HL-60 (cell line): ENCODE measurements around the gene MRTFA.

ENCODE experiments used
- DNase-seq, 2 experiments: peaks; one replicate each; pipeline ENCODE4 v3.0.0-alpha.2; 2010 to 2020; ENCODE audit warnings: low read depth in 1 of 2, low spot score in 1 of 2
- H3K27ac ChIP-seq: fragments of 250-450 bp; sonication (Bioruptor Pico); replicated peaks from 2 replicates; pipeline ENCODE4 v1.5.1; 2020; ENCODE audit warnings: mild to moderate bottlenecking, moderate library complexity
- H3K27me3 ChIP-seq: fragments of 250-450 bp; sonication (Bioruptor Pico); 2 replicates; pipeline ENCODE4 v1.5.1; 2021; ENCODE audit warnings: mild to moderate bottlenecking, moderate library complexity; ENCODE audit not compliant: insufficient read depth, poor library complexity, severe bottlenecking
- H3K4me3 ChIP-seq: replicated peaks from 2 replicates; pipeline ENCODE4 v1.5.1; 2011; ENCODE audit warnings: mild to moderate bottlenecking, control low read depth, low read length; ENCODE audit not compliant: insufficient read depth
- GABPA ChIP-seq: IDR thresholded peaks from 2 replicates; pipeline ENCODE4 v1.6.1; 2012; ENCODE audit warnings: low read depth
- POLR2AphosphoS5 ChIP-seq: IDR thresholded peaks from 2 replicates; pipeline ENCODE4 v1.6.1; 2012; ENCODE audit warnings: low read depth
- REST ChIP-seq: IDR thresholded peaks from 2 replicates; pipeline ENCODE4 v1.6.1; 2012; ENCODE audit warnings: low read depth; ENCODE audit not compliant: insufficient replicate concordance
- SPI1 ChIP-seq: IDR thresholded peaks from 2 replicates; pipeline ENCODE4 v1.6.1; 2012; ENCODE audit warnings: low read depth, mild to moderate bottlenecking, borderline replicate concordance
- TF ChIP-seq, protein P1 (sequence below): IDR thresholded peaks from one replicate; pipeline ENCODE4 v1.5.1; 2011; ENCODE audit warnings: low read length, control low read depth, inconsistent platforms; ENCODE audit not compliant: insufficient read depth

MRTFA gene

GRCh38 chr22:40419718-40420117 is 216.8 kb downstream of the MRTFA start:
- no peak for DNase-seq
- H3K27me3 ChIP-seq, result no peaks in the 10 kb centered on the region
- H3K4me3 ChIP-seq, result no peak overlapping the region
- H3K27ac ChIP-seq, result no peak overlapping the region
- TF ChIP-seq, protein P1, sequence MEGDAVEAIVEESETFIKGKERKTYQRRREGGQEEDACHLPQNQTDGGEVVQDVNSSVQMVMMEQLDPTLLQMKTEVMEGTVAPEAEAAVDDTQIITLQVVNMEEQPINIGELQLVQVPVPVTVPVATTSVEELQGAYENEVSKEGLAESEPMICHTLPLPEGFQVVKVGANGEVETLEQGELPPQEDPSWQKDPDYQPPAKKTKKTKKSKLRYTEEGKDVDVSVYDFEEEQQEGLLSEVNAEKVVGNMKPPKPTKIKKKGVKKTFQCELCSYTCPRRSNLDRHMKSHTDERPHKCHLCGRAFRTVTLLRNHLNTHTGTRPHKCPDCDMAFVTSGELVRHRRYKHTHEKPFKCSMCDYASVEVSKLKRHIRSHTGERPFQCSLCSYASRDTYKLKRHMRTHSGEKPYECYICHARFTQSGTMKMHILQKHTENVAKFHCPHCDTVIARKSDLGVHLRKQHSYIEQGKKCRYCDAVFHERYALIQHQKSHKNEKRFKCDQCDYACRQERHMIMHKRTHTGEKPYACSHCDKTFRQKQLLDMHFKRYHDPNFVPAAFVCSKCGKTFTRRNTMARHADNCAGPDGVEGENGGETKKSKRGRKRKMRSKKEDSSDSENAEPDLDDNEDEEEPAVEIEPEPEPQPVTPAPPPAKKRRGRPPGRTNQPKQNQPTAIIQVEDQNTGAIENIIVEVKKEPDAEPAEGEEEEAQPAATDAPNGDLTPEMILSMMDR, result no peak
- TF ChIP-seq POLR2AphosphoS5, result no peak
- no peak for TF ChIP-seq REST
- no peak for TF ChIP-seq GABPA
- TF ChIP-seq SPI1, result no peak

GRCh38 chr22:40418366-40419201 is 217.9 kb downstream of the MRTFA start:
- no peak overlapping the region for H3K4me3 ChIP-seq
- H3K27me3 ChIP-seq, result no peaks in the 10 kb centered on the region
- TF ChIP-seq SPI1, result no peak
- TF ChIP-seq POLR2AphosphoS5, result no peak; the same call in 1 of the 2 replicates
- TF ChIP-seq, protein P1, result no peak
- TF ChIP-seq GABPA, result no peak
- no peak for TF ChIP-seq REST
- DNase-seq, result no peak
- H3K27ac ChIP-seq, result no peak overlapping the region

GRCh38 chr22:40417881-40418280 is 218.6 kb downstream of the MRTFA start:
- H3K4me3 ChIP-seq, result no peak overlapping the region
- TF ChIP-seq SPI1 (no peak), POLR2AphosphoS5 (peak; percentile 16; the same call in 1 of the 2 replicates)
- no peak overlapping the region for H3K27ac ChIP-seq
- DNase-seq, result no peak
- no peaks in the 10 kb centered on the region for H3K27me3 ChIP-seq

- no peak for DNase-seq
- Histone ChIP-seq H3K27ac (no peak overlapping the region), H3K4me3 (no peak overlapping the region), H3K27me3 (no peaks in the 10 kb centered on the region)
- TF ChIP-seq REST, result no peak
- TF ChIP-seq POLR2AphosphoS5, result no peak
- no peak for TF ChIP-seq GABPA
- TF ChIP-seq SPI1, result no peak
- TF ChIP-seq, protein P1, result no peak
These were observed 219.5 kb downstream of the MRTFA start for GRCh38 chr22:40417041-40417440.
